Mammary epithelial cell (primary cell): ENCODE measurements around the gene TSPAN13.

Experiments
- EZH2 ChIP-seq: IDR thresholded peaks from 2 replicates; pipeline ENCODE4 v1.6.1; 2012; ENCODE audit warnings: low read length, inconsistent platforms, borderline replicate concordance
- TF ChIP-seq, protein P1 (sequence below), 2 donors: IDR thresholded peaks in 1 of 2; conservative IDR thresholded peaks in 1 of 2; 2 replicates each; pipeline ENCODE4 v1.5.1; 2011 to 2012; ENCODE audit warnings: inconsistent platforms in 2 of 2, low read length in 2 of 2, mild to moderate bottlenecking in 2 of 2, control low read depth in 1 of 2, low read depth in 1 of 2; ENCODE audit not compliant: insufficient read depth in 1 of 2; ENCODE audit errors: extremely low read depth in 1 of 2

DNA sequence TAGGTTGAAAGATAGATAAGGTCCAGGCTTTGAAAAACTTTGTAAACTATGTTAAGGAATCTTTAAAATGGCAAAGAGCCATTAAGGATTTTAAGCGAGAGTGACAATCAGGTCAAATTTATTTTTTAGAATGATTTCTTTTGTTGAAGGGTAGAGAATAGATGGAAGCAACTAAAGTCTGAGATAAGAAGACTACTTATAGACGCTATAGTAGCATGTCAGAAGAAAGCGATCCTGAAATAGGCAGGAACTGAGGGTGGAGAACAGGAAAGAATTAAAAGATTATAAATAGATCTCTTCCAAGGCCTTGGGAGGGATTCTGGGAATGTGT is 13.0 kb upstream of the TSPAN13 start:
- TF ChIP-seq, protein P1, sequence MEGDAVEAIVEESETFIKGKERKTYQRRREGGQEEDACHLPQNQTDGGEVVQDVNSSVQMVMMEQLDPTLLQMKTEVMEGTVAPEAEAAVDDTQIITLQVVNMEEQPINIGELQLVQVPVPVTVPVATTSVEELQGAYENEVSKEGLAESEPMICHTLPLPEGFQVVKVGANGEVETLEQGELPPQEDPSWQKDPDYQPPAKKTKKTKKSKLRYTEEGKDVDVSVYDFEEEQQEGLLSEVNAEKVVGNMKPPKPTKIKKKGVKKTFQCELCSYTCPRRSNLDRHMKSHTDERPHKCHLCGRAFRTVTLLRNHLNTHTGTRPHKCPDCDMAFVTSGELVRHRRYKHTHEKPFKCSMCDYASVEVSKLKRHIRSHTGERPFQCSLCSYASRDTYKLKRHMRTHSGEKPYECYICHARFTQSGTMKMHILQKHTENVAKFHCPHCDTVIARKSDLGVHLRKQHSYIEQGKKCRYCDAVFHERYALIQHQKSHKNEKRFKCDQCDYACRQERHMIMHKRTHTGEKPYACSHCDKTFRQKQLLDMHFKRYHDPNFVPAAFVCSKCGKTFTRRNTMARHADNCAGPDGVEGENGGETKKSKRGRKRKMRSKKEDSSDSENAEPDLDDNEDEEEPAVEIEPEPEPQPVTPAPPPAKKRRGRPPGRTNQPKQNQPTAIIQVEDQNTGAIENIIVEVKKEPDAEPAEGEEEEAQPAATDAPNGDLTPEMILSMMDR (conservative IDR thresholded peaks at IDR 0.05 in 1 of 2, IDR thresholded peaks at IDR 0.05 in 1 of 2; ENCODE audit: extremely low read depth in 1 of 2, insufficient read depth in 1 of 2, low read depth in 1 of 2, low read length in 2 of 2), result no peak
- no peak for TF ChIP-seq EZH2
